ENCODE measurements around the gene MBLAC1. TPM values are rescaled to one million over a fixed set of nuclear protein-coding genes. Genes with fewer than 3 reads are reported as not detected.
A peak's percentile ranks its signal among the peaks of the same experiment; 100 is the strongest.

MBLAC1 gene
- total and polyA plus RNA-seq, 5 donors, result 3.0 to 4.6 (median 4.1) TPM

DNA sequence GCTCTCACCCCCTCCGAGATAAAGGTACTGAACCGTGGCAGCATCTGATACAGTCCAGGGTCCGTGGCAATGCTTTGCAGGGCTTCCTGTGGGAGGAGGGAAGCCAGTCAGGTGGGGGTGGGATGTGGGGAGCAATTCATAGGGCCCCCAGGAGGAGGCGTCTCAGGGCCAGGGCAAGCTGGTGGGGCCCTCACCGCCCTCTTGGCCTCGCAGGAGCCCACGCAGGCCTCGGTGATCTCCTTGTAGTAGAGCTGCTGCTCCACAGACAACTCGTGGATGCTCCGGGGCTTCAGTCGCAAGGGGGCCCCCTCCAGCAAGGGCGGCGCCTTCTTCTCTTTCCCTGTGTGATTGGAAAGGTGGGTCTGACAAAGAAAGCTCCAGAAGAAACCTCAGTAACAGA is 14.9 kb upstream of the MBLAC1 start:
- ATAC-seq (no peak), DNase-seq (peak in 1 of 3 donors; percentile 22)
- H3K27me3 ChIP-seq (ENCODE audit: control insufficient read depth, insufficient read depth), result no peaks in the 10 kb centered on the region
- no peak overlapping the region for H3K4me3 ChIP-seq (ENCODE audit: low read length)
- intact Hi-C loops (cut with DNase I), result no loop called here
- 88% methylated on average over 13 of the region's 13 CpGs for WGBS
- H3K9me3 ChIP-seq (ENCODE audit: control insufficient read depth, low read length), result no peaks in the 10 kb centered on the region
- H3K4me1 ChIP-seq (ENCODE audit: control insufficient read depth, insufficient read depth, low read length), result no peaks in the 10 kb centered on the region
- no peak overlapping the region for H3K27ac ChIP-seq (ENCODE audit: low read length)

DNA sequence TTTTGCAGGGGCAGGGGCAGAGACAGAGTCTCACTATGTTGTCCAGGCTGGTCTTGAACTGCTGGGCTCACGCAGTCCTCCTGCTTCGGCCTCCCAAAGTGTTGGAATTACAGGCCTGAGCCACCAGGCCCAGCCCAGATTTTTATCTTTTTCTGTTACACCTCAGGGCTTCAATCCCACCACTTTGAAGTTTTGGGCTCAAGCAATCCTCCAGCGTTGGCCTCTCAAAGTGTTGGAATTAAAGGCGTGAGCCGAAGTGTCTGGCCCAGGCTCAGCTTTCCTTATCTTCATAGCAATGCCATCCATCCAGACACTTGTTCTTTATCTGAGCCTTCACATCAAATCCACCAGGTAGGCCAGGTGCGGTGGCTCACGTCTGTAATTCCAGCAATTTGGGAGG is 11.7 kb upstream of the MBLAC1 start:
- no peaks in the 10 kb centered on the region for H3K9me3 ChIP-seq (ENCODE audit: control insufficient read depth, low read length)
- 91% methylated on average over 7 of the region's 7 CpGs for WGBS
- H3K27ac ChIP-seq (ENCODE audit: low read length), result no peak overlapping the region
- H3K4me3 ChIP-seq (ENCODE audit: low read length), result no peak overlapping the region
- peaks cover under 1% of the 10 kb centered on the region for H3K4me1 ChIP-seq (ENCODE audit: control insufficient read depth, insufficient read depth, low read length)
- H3K27me3 ChIP-seq (ENCODE audit: control insufficient read depth, insufficient read depth), result no peaks in the 10 kb centered on the region
- DNase-seq, result peak in 1 of 3 donors; percentile 22
- intact Hi-C loops (cut with DNase I), result no loop called here
- ATAC-seq, result no peak

DNA sequence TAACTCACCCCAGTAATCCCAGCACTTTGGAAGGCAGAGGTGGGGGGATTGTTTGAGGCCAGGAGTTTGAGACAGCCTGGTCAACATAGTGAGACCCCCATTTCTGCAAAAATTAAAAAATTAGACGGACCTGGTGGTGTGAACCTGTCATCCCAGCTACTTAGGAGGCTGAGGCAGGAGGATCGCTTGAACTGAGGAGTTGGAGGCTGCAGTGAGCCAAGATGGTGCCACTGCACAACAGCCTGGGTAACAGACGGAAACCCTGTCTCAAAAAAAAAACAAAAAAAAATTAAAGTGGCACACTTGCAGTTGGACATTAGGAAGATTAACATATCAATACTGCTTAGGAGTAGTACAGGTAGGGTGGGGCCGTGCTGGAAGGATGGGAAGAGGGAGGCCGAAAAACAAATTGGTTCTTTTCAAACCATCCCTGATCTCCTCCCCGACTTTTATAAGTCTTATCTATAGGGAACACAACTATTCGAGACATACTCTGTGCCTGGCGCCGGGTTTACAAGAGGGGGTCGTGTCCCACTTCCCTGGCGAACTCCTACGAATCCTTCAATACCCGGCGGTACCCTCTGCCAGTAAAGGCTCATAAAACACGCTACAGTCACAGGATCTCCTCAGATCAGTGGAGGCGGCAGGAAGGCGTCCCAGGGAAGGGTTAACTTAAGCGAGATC is 8.2 kb upstream of the MBLAC1 start:
- peak overlapping the region; percentile 54 for H3K4me3 ChIP-seq (ENCODE audit: low read length)
- ATAC-seq (no peak), DNase-seq (no peak)
- intact Hi-C loops (cut with DNase I), result no loop called here
- no peaks in the 10 kb centered on the region for H3K27me3 ChIP-seq (ENCODE audit: control insufficient read depth, insufficient read depth)
- H3K4me1 ChIP-seq (ENCODE audit: control insufficient read depth, insufficient read depth, low read length), result peaks cover 6% of the 10 kb centered on the region
- no peaks in the 10 kb centered on the region for H3K9me3 ChIP-seq (ENCODE audit: control insufficient read depth, low read length)
- WGBS, result 22% methylated on average over 18 of the region's 18 CpGs
- H3K27ac ChIP-seq (ENCODE audit: low read length), result no peak overlapping the region

GRCh38 chr7:100119072-100119969 is 7.4 kb upstream of the MBLAC1 start, which contains the start of the genes CNPY4 and TAF6:
Gene CNPY4, plus strand, starts transcription at chr7:100119634. Its CDS starts 111 bp downstream, at chr7:100119745.
Gene TAF6, minus strand, starts transcription at chr7:100119358. Its CDS starts 5,149 bp downstream, at chr7:100114209.
- peak within 1 kb of the TSS; percentile 93 for H3K27ac ChIP-seq (ENCODE audit: low read length)
- WGBS, result under 1% methylated on average over 49 of the region's 49 CpGs
- intact Hi-C loops (cut with DNase I), result no loop called here

GRCh38 chr7:100119970-100120732 is 6.6 kb upstream of the MBLAC1 start:
- H3K9me3 ChIP-seq (ENCODE audit: control insufficient read depth, low read length), result no peaks in the 10 kb centered on the region
- WGBS, result 17% methylated on average over 19 of the region's 19 CpGs
- DNase-seq, result peak; percentile 63 to 87 (median 81)
- H3K4me3 ChIP-seq (ENCODE audit: low read length), result peak overlapping the region; percentile 54
- peak; percentile 75 for ATAC-seq
- peak overlapping the region; percentile 93 for H3K27ac ChIP-seq (ENCODE audit: low read length)
- intact Hi-C loops (cut with DNase I), result no loop called here
- H3K4me1 ChIP-seq (ENCODE audit: control insufficient read depth, insufficient read depth, low read length), result peaks cover 6% of the 10 kb centered on the region
- no peaks in the 10 kb centered on the region for H3K27me3 ChIP-seq (ENCODE audit: control insufficient read depth, insufficient read depth)

More at GRCh38 chr7:100119072-100119969, 7.4 kb upstream of the MBLAC1 start, which contains the start of the genes CNPY4 and TAF6:
- Histone ChIP-seq H3K4me1 (ENCODE audit: control insufficient read depth, insufficient read depth, low read length) (peaks cover 6% of the 10 kb centered on the region), H3K27me3 (ENCODE audit: control insufficient read depth, insufficient read depth) (no peaks in the 10 kb centered on the region), H3K9me3 (ENCODE audit: control insufficient read depth, low read length) (no peaks in the 10 kb centered on the region), H3K4me3 (ENCODE audit: low read length) (peak within 1 kb of the TSS; percentile 54)
- ATAC-seq, result peak; percentile 94
- DNase-seq, result peak; percentile 96 to 99 (median 98)

GRCh38 chr7:100120733-100121036 is 6.1 kb upstream of the MBLAC1 start:
- no peak for ATAC-seq
- intact Hi-C loops (cut with DNase I), result no loop called here
- Histone ChIP-seq H3K9me3 (ENCODE audit: control insufficient read depth, low read length) (no peaks in the 10 kb centered on the region), H3K4me3 (ENCODE audit: low read length) (no peak overlapping the region), H3K4me1 (ENCODE audit: control insufficient read depth, insufficient read depth, low read length) (peaks cover 6% of the 10 kb centered on the region), H3K27ac (ENCODE audit: low read length) (no peak overlapping the region), H3K27me3 (ENCODE audit: control insufficient read depth, insufficient read depth) (no peaks in the 10 kb centered on the region)
- WGBS, result 20% methylated on average over 1 of the region's 1 CpG
- peak in 1 of 3 donors; percentile 32 for DNase-seq

GRCh38 chr7:100122067-100122466 is 4.7 kb upstream of the MBLAC1 start:
- Histone ChIP-seq H3K9me3 (ENCODE audit: control insufficient read depth, low read length) (no peaks in the 10 kb centered on the region), H3K27me3 (ENCODE audit: control insufficient read depth, insufficient read depth) (no peaks in the 10 kb centered on the region), H3K27ac (ENCODE audit: low read length) (no peak overlapping the region), H3K4me3 (ENCODE audit: low read length) (no peak overlapping the region), H3K4me1 (ENCODE audit: control insufficient read depth, insufficient read depth, low read length) (peaks cover 6% of the 10 kb centered on the region)
- intact Hi-C loops (cut with DNase I), result no loop called here
- ATAC-seq (no peak), DNase-seq (peak in 1 of 3 donors; percentile 34)
- 72% methylated on average over 13 of the region's 13 CpGs for WGBS

GRCh38 chr7:100122568-100122967 is 4.2 kb upstream of the MBLAC1 start:
- Histone ChIP-seq H3K9me3 (ENCODE audit: control insufficient read depth, low read length) (no peaks in the 10 kb centered on the region), H3K27me3 (ENCODE audit: control insufficient read depth, insufficient read depth) (no peaks in the 10 kb centered on the region), H3K4me1 (ENCODE audit: control insufficient read depth, insufficient read depth, low read length) (peaks cover 6% of the 10 kb centered on the region), H3K27ac (ENCODE audit: low read length) (no peak overlapping the region), H3K4me3 (ENCODE audit: low read length) (no peak overlapping the region)
- 97% methylated on average over 1 of the region's 1 CpG for WGBS
- no peak for ATAC-seq
- peak in 1 of 3 donors; percentile 24 for DNase-seq
- intact Hi-C loops (cut with DNase I), result no loop called here

GRCh38 chr7:100124301-100125230 is 2.2 kb upstream of the MBLAC1 start:
- Histone ChIP-seq H3K4me1 (ENCODE audit: control insufficient read depth, insufficient read depth, low read length) (peaks cover 6% of the 10 kb centered on the region), H3K4me3 (ENCODE audit: low read length) (no peak overlapping the region), H3K9me3 (ENCODE audit: control insufficient read depth, low read length) (no peaks in the 10 kb centered on the region), H3K27ac (ENCODE audit: low read length) (no peak overlapping the region), H3K27me3 (ENCODE audit: control insufficient read depth, insufficient read depth) (no peaks in the 10 kb centered on the region)
- ATAC-seq (no peak), DNase-seq (no peak)
- intact Hi-C loops (cut with DNase I), result loop anchor here in 1 of 4 donors (5.0 kb wide), 1 partner anchor 132 kb away; no protein-coding TSS in a partner anchor
- WGBS, result 69% methylated on average over 4 of the region's 4 CpGs
